ENCODE measurements around the gene PTGES2.
"Not testable (repeated sequence)": the region's sequence is repeated elsewhere in the genome, so short reads cannot be mapped to it uniquely, and the experiment has no call there.

The PTGES2 gene

GRCh38 chr9:128130651-128131050 lies 3.1 kb upstream of the PTGES2 start:
- H3K9ac ChIP-seq (ENCODE audit: low read length); H4K91ac ChIP-seq (ENCODE audit: low read depth, low read length); H2BK12ac ChIP-seq (ENCODE audit: low read length); H2BK120ac ChIP-seq (ENCODE audit: insufficient read depth, low read length, poor library complexity); H3K14ac ChIP-seq (ENCODE audit: low read length); H3K23ac ChIP-seq (ENCODE audit: low read length); H2AK5ac ChIP-seq (ENCODE audit: low read length); H4K12ac ChIP-seq (ENCODE audit: low read depth, low read length); H3K9me3 ChIP-seq (ENCODE audit: insufficient read depth, low read depth, low read length); DNase-seq; H2AFZ ChIP-seq (ENCODE audit: insufficient read depth, low read length, poor library complexity); H3K36me3 ChIP-seq (ENCODE audit: control insufficient read depth in 1 of 2, insufficient read depth in 2 of 2, low read length in 2 of 2); H3K4me3 ChIP-seq (ENCODE audit: low read depth, low read length); H3K27ac ChIP-seq (ENCODE audit: low read depth, low read length); H3K4me2 ChIP-seq (ENCODE audit: low read length); H3K4ac ChIP-seq (ENCODE audit: low read depth, low read length); H2BK5ac ChIP-seq (ENCODE audit: low read depth, low read length, poor library complexity); H3K18ac ChIP-seq (ENCODE audit: low read length); H4K8ac ChIP-seq (ENCODE audit: low read depth, low read length); H3K27me3 ChIP-seq (ENCODE audit: insufficient read depth, low read length): not testable (repeated sequence)
- Histone ChIP-seq H3K4me1 (ENCODE audit: control insufficient read depth in 1 of 2, insufficient read depth in 2 of 2, low read length in 2 of 2) (peaks cover 5 to 12% of the 10 kb centered on the region in 2 experiments), H3K79me2 (ENCODE audit: control insufficient read depth, insufficient read depth, low read length, poor library complexity) (peaks cover 14% of the 10 kb centered on the region), H3K79me1 (ENCODE audit: low read length) (peaks cover 16% of the 10 kb centered on the region)
- no CpG with 5 or more reads among the region's 7 CpGs for WGBS (ENCODE audit: extremely low coverage, insufficient coverage, insufficient read length)

GRCh38 chr9:128129976-128130590 lies 2.6 kb upstream of the PTGES2 start:
- not testable (repeated sequence) for H3K9me3 ChIP-seq (ENCODE audit: insufficient read depth, low read depth, low read length); H3K36me3 ChIP-seq (ENCODE audit: control insufficient read depth in 1 of 2, insufficient read depth in 2 of 2, low read length in 2 of 2); H4K12ac ChIP-seq (ENCODE audit: low read depth, low read length); H3K4me2 ChIP-seq (ENCODE audit: low read length); H2AFZ ChIP-seq (ENCODE audit: insufficient read depth, low read length, poor library complexity); H3K18ac ChIP-seq (ENCODE audit: low read length); H4K8ac ChIP-seq (ENCODE audit: low read depth, low read length); H2BK12ac ChIP-seq (ENCODE audit: low read length); DNase-seq; H2BK5ac ChIP-seq (ENCODE audit: low read depth, low read length, poor library complexity); H3K4ac ChIP-seq (ENCODE audit: low read depth, low read length); H3K27ac ChIP-seq (ENCODE audit: low read depth, low read length); H3K23ac ChIP-seq (ENCODE audit: low read length); H3K9ac ChIP-seq (ENCODE audit: low read length); H2BK120ac ChIP-seq (ENCODE audit: insufficient read depth, low read length, poor library complexity); H4K91ac ChIP-seq (ENCODE audit: low read depth, low read length); H2AK5ac ChIP-seq (ENCODE audit: low read length); H3K4me3 ChIP-seq (ENCODE audit: low read depth, low read length); H3K14ac ChIP-seq (ENCODE audit: low read length); H3K27me3 ChIP-seq (ENCODE audit: insufficient read depth, low read length)
- Histone ChIP-seq H3K79me2 (ENCODE audit: control insufficient read depth, insufficient read depth, low read length, poor library complexity) (peaks cover 14% of the 10 kb centered on the region), H3K4me1 (ENCODE audit: control insufficient read depth in 1 of 2, insufficient read depth in 2 of 2, low read length in 2 of 2) (peaks cover 5 to 13% of the 10 kb centered on the region in 2 experiments), H3K79me1 (ENCODE audit: low read length) (peaks cover 16% of the 10 kb centered on the region)
- no CpG with 5 or more reads among the region's 12 CpGs for WGBS (ENCODE audit: extremely low coverage, insufficient coverage, insufficient read length)

GRCh38 chr9:128128836-128129590 lies 1.5 kb upstream of the PTGES2 start:
- no peak overlapping the region for H3K23ac ChIP-seq (ENCODE audit: low read length)

DNA sequence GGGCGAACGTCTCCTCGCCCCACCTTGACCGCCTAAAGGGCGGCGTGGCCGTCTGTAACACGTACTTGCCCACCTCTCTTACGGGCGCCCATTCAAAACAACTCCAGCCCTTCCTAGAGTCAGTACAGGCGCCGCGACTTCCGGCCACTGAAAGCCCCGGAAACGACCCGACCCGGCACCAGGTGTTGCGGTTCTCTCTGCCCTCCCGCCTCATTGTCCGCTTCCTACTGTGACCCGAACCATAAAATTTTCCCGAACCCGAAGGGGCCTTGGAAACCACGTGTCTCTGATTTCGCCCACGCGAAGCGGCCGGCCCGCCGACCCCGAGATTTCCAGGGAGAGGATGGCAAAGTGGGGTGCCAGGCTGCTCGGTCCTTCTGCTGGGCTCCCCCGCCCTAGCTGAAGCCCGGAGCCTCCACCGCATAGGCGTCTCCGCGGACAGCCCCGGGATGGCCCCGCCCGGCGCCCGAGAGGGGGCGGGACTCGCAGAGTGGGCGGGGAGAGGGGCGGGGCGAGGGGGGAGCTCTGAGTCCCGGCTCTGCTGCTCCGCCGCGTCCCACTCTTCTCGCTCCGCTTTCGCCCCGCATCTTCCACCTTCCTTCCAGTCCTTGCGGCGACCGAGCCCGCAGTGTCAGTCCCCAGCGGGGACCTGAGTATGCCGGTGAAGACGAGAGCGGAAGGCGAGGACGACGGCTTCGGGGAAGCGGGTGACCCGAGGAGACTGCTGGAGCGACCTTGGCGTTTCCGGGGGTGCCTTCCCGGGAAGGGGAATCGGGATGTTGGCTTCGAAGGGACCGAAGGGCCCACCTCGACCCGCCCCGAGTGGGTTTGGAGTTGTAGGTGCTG lies 684 bp upstream of the PTGES2 start:
- DNase-seq = peak; percentile 76 to 93
- Histone ChIP-seq H3K36me3 (ENCODE audit: control insufficient read depth in 1 of 2, insufficient read depth in 2 of 2, low read length in 2 of 2) (peaks cover 13 to 17% of the 10 kb centered on the region in 2 experiments), H2BK5ac (ENCODE audit: low read depth, low read length, poor library complexity) (peak overlapping the region; percentile 95), H3K27me3 (ENCODE audit: insufficient read depth, low read length) (no peaks in the 10 kb centered on the region), H3K4me3 (ENCODE audit: low read depth, low read length) (peak overlapping the region; percentile 88), H2AK5ac (ENCODE audit: low read length) (peak overlapping the region; percentile 38), H3K18ac (ENCODE audit: low read length) (peak overlapping the region; percentile 97), H3K27ac (ENCODE audit: low read depth, low read length) (peak overlapping the region; percentile 95), H3K79me1 (ENCODE audit: low read length) (peaks cover 16% of the 10 kb centered on the region), H2BK120ac (ENCODE audit: insufficient read depth, low read length, poor library complexity) (peak overlapping the region; percentile 98), H2BK12ac (ENCODE audit: low read length) (peak overlapping the region; percentile 23), H4K12ac (ENCODE audit: low read depth, low read length) (peak overlapping the region; percentile 97), H3K4me2 (ENCODE audit: low read length) (peak overlapping the region; percentile 84), H4K91ac (ENCODE audit: low read depth, low read length) (peak overlapping the region; percentile 99), H3K79me2 (ENCODE audit: control insufficient read depth, insufficient read depth, low read length, poor library complexity) (peaks cover 14% of the 10 kb centered on the region), H3K9ac (ENCODE audit: low read length) (peak overlapping the region; percentile 98), H3K14ac (ENCODE audit: low read length) (peak overlapping the region; percentile 94), H2AFZ (ENCODE audit: insufficient read depth, low read length, poor library complexity) (peak overlapping the region; percentile 93), H3K4ac (ENCODE audit: low read depth, low read length) (peak overlapping the region; percentile 77), H4K8ac (ENCODE audit: low read depth, low read length) (peak overlapping the region; percentile 100), H3K4me1 (ENCODE audit: control insufficient read depth in 1 of 2, insufficient read depth in 2 of 2, low read length in 2 of 2) (peaks cover 5 to 13% of the 10 kb centered on the region in 2 experiments), H3K23ac (ENCODE audit: low read length) (no peak overlapping the region), H3K9me3 (ENCODE audit: insufficient read depth, low read depth, low read length) (peaks cover 6% of the 10 kb centered on the region)
- no CpG with 5 or more reads among the region's 82 CpGs for WGBS (ENCODE audit: extremely low coverage, insufficient coverage, insufficient read length)

More at GRCh38 chr9:128128836-128129590, 1.5 kb upstream of the PTGES2 start:
- Histone ChIP-seq H3K4me3 (ENCODE audit: low read depth, low read length) (peak overlapping the region; percentile 88), H4K12ac (ENCODE audit: low read depth, low read length) (peak overlapping the region; percentile 80), H2BK120ac (ENCODE audit: insufficient read depth, low read length, poor library complexity) (no peak overlapping the region), H3K4me1 (ENCODE audit: control insufficient read depth in 1 of 2, insufficient read depth in 2 of 2, low read length in 2 of 2) (peaks cover 5 to 13% of the 10 kb centered on the region in 2 experiments), H2BK12ac (ENCODE audit: low read length) (no peak overlapping the region), H3K4ac (ENCODE audit: low read depth, low read length) (no peak overlapping the region), H3K27ac (ENCODE audit: low read depth, low read length) (no peak overlapping the region), H3K9ac (ENCODE audit: low read length) (no peak overlapping the region), H4K91ac (ENCODE audit: low read depth, low read length) (peak overlapping the region; percentile 64), H2BK5ac (ENCODE audit: low read depth, low read length, poor library complexity) (no peak overlapping the region), H2AFZ (ENCODE audit: insufficient read depth, low read length, poor library complexity) (peak overlapping the region; percentile 93), H3K27me3 (ENCODE audit: insufficient read depth, low read length) (no peaks in the 10 kb centered on the region), H3K79me2 (ENCODE audit: control insufficient read depth, insufficient read depth, low read length, poor library complexity) (peaks cover 14% of the 10 kb centered on the region), H3K14ac (ENCODE audit: low read length) (peak overlapping the region; percentile 85), H3K4me2 (ENCODE audit: low read length) (peak overlapping the region; percentile 84), H3K18ac (ENCODE audit: low read length) (peak overlapping the region; percentile 97), H2AK5ac (ENCODE audit: low read length) (no peak overlapping the region), H3K79me1 (ENCODE audit: low read length) (peaks cover 16% of the 10 kb centered on the region), H3K36me3 (ENCODE audit: control insufficient read depth in 1 of 2, insufficient read depth in 2 of 2, low read length in 2 of 2) (peaks cover 6 to 10% of the 10 kb centered on the region in 2 experiments), H3K9me3 (ENCODE audit: insufficient read depth, low read depth, low read length) (peaks cover 6% of the 10 kb centered on the region), H4K8ac (ENCODE audit: low read depth, low read length) (peak overlapping the region; percentile 91)
- no CpG with 5 or more reads among the region's 29 CpGs for WGBS (ENCODE audit: extremely low coverage, insufficient coverage, insufficient read length)
- DNase-seq = no peak

Measured in trophoblast cell (in vitro differentiated cells and primary cell).